OCI-LY3 (cell line): Measurements from ENCODE around the gene PROM1.

ENCODE experiments used
- H2AFZ ChIP-seq: fragments of 200-600, 300-600 bp; shearing (Covaris generic); 2 replicates; pipeline ENCODE4 v1.6.0; 2014; ENCODE audit warnings: antibody characterized with exemption, low read depth, low read length
- H3K27ac ChIP-seq: fragments of 200-600, 300-600 bp; sonication (generic); 2 replicates; pipeline ENCODE4 v1.5.1; 2014; ENCODE audit warnings: mild to moderate bottlenecking, low read length, moderate library complexity, mixed read lengths
- H3K27me3 ChIP-seq: fragments of 200-600, 300-600 bp; sonication (generic); 2 replicates; pipeline ENCODE4 v1.6.1; 2014; ENCODE audit warnings: low read depth, low read length, mixed read lengths
- H3K36me3 ChIP-seq: fragments of 200-600, 300-600 bp; sonication (generic); replicated peaks from 2 replicates; pipeline ENCODE3; 2014; ENCODE audit warnings: low read depth, low read length, mixed read lengths
- H3K4me1 ChIP-seq: fragments of 300-600, 200-600 bp; sonication (generic); 2 replicates; pipeline ENCODE4 v1.6.1; 2014; ENCODE audit warnings: low read length, mixed read lengths
- H3K4me2 ChIP-seq: fragments of 200-600, 300-600 bp; sonication (generic); 2 replicates; pipeline ENCODE4 v1.6.1; 2014; ENCODE audit warnings: low read length, mixed read lengths
- H3K4me3 ChIP-seq: fragments of 300-600, 200-600 bp; sonication (generic); 2 replicates; pipeline ENCODE4 v1.5.1; 2014; ENCODE audit warnings: antibody characterized with exemption, mild to moderate bottlenecking, low read length, moderate library complexity
- H3K79me2 ChIP-seq: fragments of 300-600, 200-600 bp; shearing (Covaris generic); 2 replicates; pipeline ENCODE4 v1.6.1; 2014; ENCODE audit warnings: mild to moderate bottlenecking, low read length, mixed read lengths
- H3K9ac ChIP-seq: fragments of 300-600, 200-600 bp; shearing (Covaris generic); 2 replicates; pipeline ENCODE4 v1.6.0; 2014; ENCODE audit warnings: mild to moderate bottlenecking, low read length, moderate library complexity
- H3K9me3 ChIP-seq: fragments of 200-600, 300-600 bp; shearing (Covaris generic); 2 replicates; pipeline ENCODE4 v1.6.1; 2014; ENCODE audit warnings: low read length, mixed read lengths; ENCODE audit not compliant: insufficient read depth
- H4K20me1 ChIP-seq: fragments of 200-600, 300-600 bp; sonication (generic); 2 replicates; pipeline ENCODE4 v1.6.1; 2016; ENCODE audit warnings: low read length, mixed read lengths; ENCODE audit not compliant: insufficient read depth
- EZH2phosphoT487 ChIP-seq: fragments of 200-600 bp; shearing (Covaris generic); IDR thresholded peaks from 2 replicates; pipeline ENCODE4 v1.6.1; 2018; ENCODE audit warnings: antibody characterized with exemption, mixed run types, low read depth
- TF ChIP-seq, protein P1 (sequence below): fragments of 200-600, 300-600 bp; sonication (generic); IDR thresholded peaks from 2 replicates; pipeline ENCODE4 v1.5.1; 2014; ENCODE audit warnings: antibody characterized with exemption, low read length, low read depth

The PROM1 gene

DNA sequence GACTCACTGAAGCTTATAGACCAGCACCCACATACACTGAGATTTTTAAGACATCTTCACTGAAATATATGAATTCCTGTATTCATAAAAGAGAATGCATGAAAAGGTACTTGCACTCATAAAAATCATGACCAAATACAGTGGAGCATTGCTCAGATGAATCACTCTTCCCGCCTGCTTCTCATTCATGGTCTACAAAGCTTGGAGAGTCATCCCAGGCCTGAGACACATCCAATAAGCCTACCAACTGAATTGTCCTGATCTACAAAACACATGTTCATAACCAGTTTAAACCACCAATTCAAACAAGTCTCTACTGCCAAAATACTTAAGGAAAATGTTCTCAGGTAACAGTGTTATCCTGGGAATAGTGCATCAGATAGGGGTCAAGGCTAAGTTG, 38.1 kb downstream of the PROM1 start:
- Histone ChIP-seq H3K4me2 (no peak overlapping the region), H3K4me3 (no peak overlapping the region), H3K27me3 (no peaks in the 10 kb centered on the region), H3K36me3 (no peaks in the 10 kb centered on the region), H4K20me1 (no peaks in the 10 kb centered on the region), H2AFZ (no peak overlapping the region), H3K79me2 (no peaks in the 10 kb centered on the region), H3K27ac (no peak overlapping the region), H3K4me1 (no peaks in the 10 kb centered on the region), H3K9me3 (no peaks in the 10 kb centered on the region), H3K9ac (no peak overlapping the region)
- TF ChIP-seq, protein P1, sequence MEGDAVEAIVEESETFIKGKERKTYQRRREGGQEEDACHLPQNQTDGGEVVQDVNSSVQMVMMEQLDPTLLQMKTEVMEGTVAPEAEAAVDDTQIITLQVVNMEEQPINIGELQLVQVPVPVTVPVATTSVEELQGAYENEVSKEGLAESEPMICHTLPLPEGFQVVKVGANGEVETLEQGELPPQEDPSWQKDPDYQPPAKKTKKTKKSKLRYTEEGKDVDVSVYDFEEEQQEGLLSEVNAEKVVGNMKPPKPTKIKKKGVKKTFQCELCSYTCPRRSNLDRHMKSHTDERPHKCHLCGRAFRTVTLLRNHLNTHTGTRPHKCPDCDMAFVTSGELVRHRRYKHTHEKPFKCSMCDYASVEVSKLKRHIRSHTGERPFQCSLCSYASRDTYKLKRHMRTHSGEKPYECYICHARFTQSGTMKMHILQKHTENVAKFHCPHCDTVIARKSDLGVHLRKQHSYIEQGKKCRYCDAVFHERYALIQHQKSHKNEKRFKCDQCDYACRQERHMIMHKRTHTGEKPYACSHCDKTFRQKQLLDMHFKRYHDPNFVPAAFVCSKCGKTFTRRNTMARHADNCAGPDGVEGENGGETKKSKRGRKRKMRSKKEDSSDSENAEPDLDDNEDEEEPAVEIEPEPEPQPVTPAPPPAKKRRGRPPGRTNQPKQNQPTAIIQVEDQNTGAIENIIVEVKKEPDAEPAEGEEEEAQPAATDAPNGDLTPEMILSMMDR = no peak
- no peak for TF ChIP-seq EZH2phosphoT487

DNA sequence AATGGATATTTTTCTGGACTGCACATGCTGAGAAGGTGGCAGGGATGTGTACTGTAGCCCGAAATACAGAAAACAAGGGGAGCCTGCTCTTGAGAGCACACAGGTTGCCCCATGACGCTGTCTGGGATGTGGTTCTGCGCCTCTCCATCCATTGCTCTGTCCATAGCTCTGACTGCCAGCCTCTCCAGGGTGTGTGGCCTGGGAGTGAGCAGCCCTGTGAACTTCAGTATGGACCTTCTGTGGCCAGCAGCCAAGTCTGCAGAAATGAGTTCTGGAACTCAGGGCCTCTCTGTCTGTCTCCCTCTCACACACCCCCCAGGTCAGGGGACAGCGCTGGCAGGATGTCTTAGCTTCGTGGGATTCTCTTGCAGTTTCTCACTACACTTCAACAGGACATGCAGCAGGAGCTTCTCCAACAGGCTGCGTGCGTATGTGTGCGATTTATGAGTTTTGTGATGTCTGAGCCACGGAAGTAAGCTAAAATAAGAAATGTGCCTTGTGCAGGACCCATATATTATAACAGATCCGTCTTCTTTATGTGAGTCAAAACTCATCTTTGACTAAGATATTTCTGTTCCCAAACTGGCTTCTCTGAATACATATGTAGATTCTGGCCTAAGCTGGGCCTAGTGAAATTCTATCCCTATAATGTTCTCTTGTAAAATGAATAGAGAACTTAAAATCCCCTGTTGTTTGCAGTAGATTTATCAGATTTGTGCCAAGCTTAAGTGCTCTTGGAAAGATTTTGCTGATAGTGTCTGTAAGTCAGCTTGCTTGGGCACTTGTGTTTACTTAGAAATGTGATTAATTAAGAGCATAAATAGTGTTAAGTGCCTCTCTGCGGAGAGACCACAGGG, 40.0 kb downstream of the PROM1 start:
- Histone ChIP-seq H3K36me3 (no peaks in the 10 kb centered on the region), H3K4me2 (no peak overlapping the region), H3K9ac (no peak overlapping the region), H3K79me2 (no peaks in the 10 kb centered on the region), H3K9me3 (no peaks in the 10 kb centered on the region), H2AFZ (no peak overlapping the region), H3K27me3 (no peaks in the 10 kb centered on the region), H3K4me3 (no peak overlapping the region), H4K20me1 (no peaks in the 10 kb centered on the region), H3K4me1 (no peaks in the 10 kb centered on the region), H3K27ac (no peak overlapping the region)
- TF ChIP-seq, protein P1 = no peak
- TF ChIP-seq EZH2phosphoT487 = no peak

DNA sequence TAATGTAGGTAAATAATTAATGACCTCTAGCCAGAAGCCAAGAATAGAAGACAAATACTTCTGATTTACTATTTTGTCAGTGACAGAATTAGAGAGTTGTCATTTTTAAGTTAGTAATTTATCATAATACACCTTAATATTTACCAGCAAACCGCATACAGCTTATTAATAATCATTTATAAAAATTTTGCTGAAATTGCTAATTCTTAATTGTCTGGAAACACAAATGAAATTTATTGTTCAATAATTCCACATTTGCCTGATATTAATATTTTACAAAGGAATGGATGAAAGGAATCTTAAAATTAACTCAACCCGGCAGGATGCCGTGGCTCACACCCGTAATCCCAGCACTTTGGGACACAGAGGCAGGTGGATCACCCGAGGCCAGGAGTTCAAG, 44.7 kb downstream of the PROM1 start:
- no peak overlapping the region for H2AFZ ChIP-seq
- H3K79me2 ChIP-seq = no peaks in the 10 kb centered on the region
- TF ChIP-seq, protein P1 = no peak
- no peak for TF ChIP-seq EZH2phosphoT487
- H3K36me3 ChIP-seq = no peaks in the 10 kb centered on the region
- H3K27ac ChIP-seq = no peak overlapping the region
- no peak overlapping the region for H3K4me2 ChIP-seq
- H3K4me1 ChIP-seq = no peaks in the 10 kb centered on the region
- H3K9me3 ChIP-seq = no peaks in the 10 kb centered on the region
- H3K9ac ChIP-seq = no peak overlapping the region
- H3K27me3 ChIP-seq = no peaks in the 10 kb centered on the region
- no peak overlapping the region for H3K4me3 ChIP-seq
- H4K20me1 ChIP-seq = no peaks in the 10 kb centered on the region

DNA sequence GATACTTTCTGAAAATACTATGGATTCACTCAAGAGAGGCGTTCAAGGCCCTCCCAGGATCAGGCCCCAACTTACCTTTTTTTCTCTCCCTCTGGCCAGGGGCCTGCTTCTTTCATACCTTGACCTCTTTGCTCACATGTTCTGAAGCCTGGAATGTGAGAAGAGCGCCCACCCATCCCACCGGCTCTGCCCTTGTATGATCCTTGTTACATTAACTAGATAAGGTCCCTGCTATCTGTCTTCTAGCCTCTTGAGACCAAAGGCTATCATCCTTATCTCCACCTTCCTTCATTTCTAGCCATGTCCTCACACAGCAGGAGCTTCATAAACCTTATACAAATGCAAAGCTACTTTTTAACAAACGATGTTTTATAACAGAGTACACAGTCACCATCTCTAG, 45.9 kb downstream of the PROM1 start:
- Histone ChIP-seq H3K4me3 (no peak overlapping the region), H3K9ac (no peak overlapping the region), H4K20me1 (no peaks in the 10 kb centered on the region), H3K27ac (no peak overlapping the region), H3K9me3 (no peaks in the 10 kb centered on the region), H3K79me2 (no peaks in the 10 kb centered on the region), H3K27me3 (no peaks in the 10 kb centered on the region), H3K36me3 (no peaks in the 10 kb centered on the region), H2AFZ (no peak overlapping the region), H3K4me2 (no peak overlapping the region), H3K4me1 (no peaks in the 10 kb centered on the region)
- TF ChIP-seq, protein P1 = no peak
- TF ChIP-seq EZH2phosphoT487 = no peak
